ENCODE measurements around the gene C6orf89. TPM values are rescaled to one million over a fixed set of nuclear protein-coding genes. Genes with fewer than 3 reads are reported as not detected.

The C6orf89 gene
- total RNA-seq, 4 donors from 2014 or later = 25.6 to 39.1 (median 28.9) TPM

GRCh38 chr6:36845233-36845632, 40.5 kb upstream of the C6orf89 start:
- DNase-seq = no peak
- no peak overlapping the region for H3K27ac ChIP-seq
- TF ChIP-seq CTCF (IDR thresholded peaks at IDR 0.05) = no peak
- TF ChIP-seq POLR2A (IDR thresholded peaks at IDR 0.05) = no peak
- peaks cover 0 to 26% (median 7%) of the 10 kb centered on the region in 4 donors for H3K4me1 ChIP-seq
- no peaks in the 10 kb centered on the region for H3K36me3 ChIP-seq
- H3K4me3 ChIP-seq = no peak overlapping the region
- no peaks in the 10 kb centered on the region for H3K9me3 ChIP-seq
- no peaks in the 10 kb centered on the region for H3K27me3 ChIP-seq

GRCh38 chr6:36847152-36847551, 38.6 kb upstream of the C6orf89 start:
- Histone ChIP-seq H3K9me3 (peaks cover 0 to 3% (median 0%) of the 10 kb centered on the region in 4 donors), H3K36me3 (no peaks in the 10 kb centered on the region), H3K4me1 (peaks cover 0 to 16% (median 2%) of the 10 kb centered on the region in 4 donors), H3K4me3 (no peak overlapping the region), H3K27ac (no peak overlapping the region), H3K27me3 (no peaks in the 10 kb centered on the region)
- DNase-seq = no peak
- TF ChIP-seq POLR2A (IDR thresholded peaks at IDR 0.05) (no peak), CTCF (IDR thresholded peaks at IDR 0.05) (no peak)

- Histone ChIP-seq H3K4me3 (no peak overlapping the region), H3K27ac (no peak overlapping the region), H3K36me3 (no peaks in the 10 kb centered on the region), H3K9me3 (peaks cover 0 to 3% (median 0%) of the 10 kb centered on the region in 4 donors), H3K27me3 (no peaks in the 10 kb centered on the region), H3K4me1 (peaks cover 0 to 16% (median 2%) of the 10 kb centered on the region in 4 donors)
- no peak for TF ChIP-seq CTCF (IDR thresholded peaks at IDR 0.05)
- TF ChIP-seq POLR2A (IDR thresholded peaks at IDR 0.05) = no peak
- no peak for DNase-seq
Measured at GRCh38 chr6:36847991-36848390, 37.8 kb upstream of the C6orf89 start.

- Histone ChIP-seq H3K9me3 (peaks cover 0 to 3% (median 0%) of the 10 kb centered on the region in 4 donors), H3K36me3 (no peaks in the 10 kb centered on the region), H3K4me3 (peak overlapping the region in 2 of 4 donors; percentile 9 to 34), H3K27me3 (no peaks in the 10 kb centered on the region), H3K27ac (peak overlapping the region in 1 of 4 donors; percentile 21), H3K4me1 (peaks cover 0 to 16% (median 2%) of the 10 kb centered on the region in 4 donors)
- TF ChIP-seq POLR2A (IDR thresholded peaks at IDR 0.05) (peak in 1 of 2 donors; percentile 14), CTCF (IDR thresholded peaks at IDR 0.05) (no peak)
- peak in 2 of 3 donors; percentile 82 to 84 for DNase-seq
Measured at GRCh38 chr6:36848658-36849441, 36.9 kb upstream of the C6orf89 start.

GRCh38 chr6:36850021-36850420, 35.7 kb upstream of the C6orf89 start:
- DNase-seq = no peak
- peaks cover 0 to 16% (median 2%) of the 10 kb centered on the region in 4 donors for H3K4me1 ChIP-seq
- no peak overlapping the region for H3K27ac ChIP-seq
- H3K4me3 ChIP-seq = no peak overlapping the region
- no peak for TF ChIP-seq CTCF (IDR thresholded peaks at IDR 0.05)
- TF ChIP-seq POLR2A (IDR thresholded peaks at IDR 0.05) = no peak
- H3K36me3 ChIP-seq = no peaks in the 10 kb centered on the region
- H3K9me3 ChIP-seq = peaks cover 0 to 3% (median 0%) of the 10 kb centered on the region in 4 donors
- H3K27me3 ChIP-seq = no peaks in the 10 kb centered on the region

Measured in Peyer's patch (tissue), 4 donors.